Activated CD4-positive, alpha-beta T cell treated with anti-CD3 and anti-CD28 coated beads for 4 hours (primary cell): Measurements from ENCODE around the gene ATP2B3.

Source experiments
- DNase-seq, 2 donors: peaks; one replicate each; pipeline ENCODE4 v3.0.0-alpha.2; 2020

The ATP2B3 gene

GRCh38 chrX:153539171-153539978 lies 21.9 kb downstream of the ATP2B3 start:
- DNase-seq, result peak; percentile 39 to 52

- DNase-seq, result no peak
Measured at GRCh38 chrX:153539979-153540358, 22.5 kb downstream of the ATP2B3 start.

DNA sequence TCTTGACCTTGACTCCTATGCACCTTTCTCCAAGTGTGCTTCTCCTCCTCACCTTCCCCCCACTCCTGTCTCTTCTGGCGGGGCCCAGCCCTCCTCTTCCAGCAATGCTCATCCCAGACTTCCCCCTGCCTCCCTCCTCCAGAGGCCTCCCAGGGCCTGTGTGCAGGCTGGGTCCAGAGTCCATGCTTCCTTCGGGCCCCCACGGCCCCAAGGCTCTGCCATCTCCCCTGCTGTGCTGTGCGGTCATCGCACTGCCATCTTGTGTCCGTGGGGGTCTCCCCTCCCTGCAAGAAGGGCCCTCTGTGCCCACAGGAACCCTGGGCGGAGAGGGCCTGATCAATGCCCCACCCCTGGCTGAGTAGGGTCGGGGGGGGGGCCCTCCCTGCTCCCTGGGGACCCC lies 27.3 kb downstream of the ATP2B3 start:
- DNase-seq, result no peak

GRCh38 chrX:153546386-153546785 lies 28.9 kb downstream of the ATP2B3 start:
- no peak for DNase-seq

GRCh38 chrX:153547195-153547594 lies 29.8 kb downstream of the ATP2B3 start:
- no peak for DNase-seq

GRCh38 chrX:153549231-153549630 lies 31.8 kb downstream of the ATP2B3 start:
- DNase-seq, result no peak

DNA sequence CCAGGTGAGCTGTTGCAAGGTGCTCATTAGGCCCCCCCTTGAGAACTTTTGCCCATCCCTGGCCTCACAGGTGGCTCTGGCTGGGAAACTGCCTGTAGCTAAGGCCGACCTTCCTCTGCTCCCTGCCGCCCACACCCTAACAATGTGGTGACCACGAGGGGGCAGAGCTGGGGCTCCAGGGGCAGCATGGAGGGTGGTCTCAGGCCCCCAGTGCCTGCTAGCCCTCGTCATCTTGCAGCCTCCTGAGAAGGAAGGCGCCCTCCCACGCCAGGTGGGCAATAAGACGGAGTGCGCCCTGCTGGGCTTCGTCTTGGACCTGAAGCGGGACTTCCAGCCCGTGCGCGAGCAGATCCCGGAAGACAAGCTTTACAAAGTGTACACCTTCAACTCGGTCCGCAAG lies 32.4 kb downstream of the ATP2B3 start:
- DNase-seq, result no peak

- DNase-seq, result no peak
Measured at GRCh38 chrX:153551135-153551534, 33.7 kb downstream of the ATP2B3 start.

GRCh38 chrX:153554519-153555167 lies 37.2 kb downstream of the ATP2B3 start:
- peak; percentile 38 to 59 for DNase-seq

DNA sequence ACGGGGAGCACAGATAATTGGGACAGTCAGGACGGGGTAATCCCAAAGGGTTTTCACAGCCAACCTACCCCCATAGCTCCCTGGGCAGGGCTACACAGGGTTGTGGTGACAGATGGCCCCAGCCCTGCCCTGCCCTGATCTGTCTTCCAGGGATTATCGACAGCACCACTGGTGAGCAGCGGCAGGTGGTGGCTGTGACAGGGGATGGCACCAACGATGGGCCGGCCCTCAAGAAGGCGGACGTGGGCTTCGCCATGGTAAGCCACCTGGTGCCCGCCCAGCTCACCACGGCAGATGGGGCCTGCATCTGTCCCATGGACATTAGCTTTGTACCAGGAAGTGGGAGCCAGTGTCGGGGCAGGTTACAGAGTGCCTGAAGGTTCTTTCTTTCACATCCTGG lies 39.3 kb downstream of the ATP2B3 start:
- DNase-seq, result no peak

DNA sequence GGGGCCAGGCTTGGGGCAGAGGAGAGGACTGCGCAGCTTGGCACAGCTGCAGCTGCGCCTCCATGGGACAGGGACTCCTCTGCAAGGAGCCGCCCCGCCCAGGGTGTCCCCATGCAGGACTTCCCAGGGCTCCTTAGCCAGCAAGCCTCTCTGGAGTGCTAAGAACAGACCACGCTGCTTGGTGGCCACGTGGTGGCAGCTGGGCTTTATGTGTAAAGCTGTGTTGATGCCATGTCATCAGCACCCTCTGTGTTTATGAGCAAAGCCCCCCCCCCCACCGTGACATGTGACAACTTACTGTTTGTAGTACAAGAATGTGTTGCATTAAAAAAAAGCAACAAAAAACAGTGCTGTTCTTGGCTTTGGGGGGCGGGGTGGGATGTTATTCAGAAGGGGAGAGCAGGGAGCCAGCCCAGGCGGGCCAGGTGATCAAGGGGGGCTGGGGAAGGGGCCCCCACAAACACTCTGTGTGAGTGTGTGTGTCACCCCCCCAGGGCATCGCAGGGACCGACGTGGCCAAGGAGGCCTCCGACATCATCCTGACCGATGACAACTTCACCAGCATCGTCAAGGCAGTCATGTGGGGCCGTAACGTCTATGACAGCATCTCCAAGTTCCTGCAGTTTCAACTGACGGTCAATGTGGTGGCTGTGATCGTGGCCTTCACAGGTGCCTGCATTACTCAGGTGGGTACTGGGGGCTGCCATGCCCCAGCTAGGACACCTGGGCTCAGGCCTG lies 40.3 kb downstream of the ATP2B3 start:
- no peak for DNase-seq

- DNase-seq, result no peak
Measured at GRCh38 chrX:153560000-153560399, 42.6 kb downstream of the ATP2B3 start.

- DNase-seq, result no peak
Measured at GRCh38 chrX:153560466-153560865, 43.0 kb downstream of the ATP2B3 start.

DNA sequence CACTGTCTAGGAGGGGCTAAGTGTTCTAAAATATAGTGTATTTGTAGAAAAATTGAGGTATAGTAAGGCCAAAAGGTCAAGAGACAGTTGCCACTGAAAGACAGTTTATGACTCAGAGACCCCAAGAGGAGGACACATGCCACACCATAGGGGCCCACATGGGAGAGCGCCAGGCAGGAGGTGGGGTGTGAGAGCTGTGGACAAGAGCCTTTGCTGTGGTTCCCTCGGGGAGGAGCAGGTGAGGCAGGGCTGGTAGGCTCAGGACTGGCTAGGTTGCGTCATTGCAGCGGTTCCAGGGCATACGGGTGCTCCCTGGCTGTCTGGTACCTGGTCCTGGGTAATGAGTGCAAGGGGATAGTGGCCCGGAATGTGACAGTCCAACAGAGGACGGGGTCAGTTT lies 43.9 kb downstream of the ATP2B3 start:
- DNase-seq, result no peak

DNA sequence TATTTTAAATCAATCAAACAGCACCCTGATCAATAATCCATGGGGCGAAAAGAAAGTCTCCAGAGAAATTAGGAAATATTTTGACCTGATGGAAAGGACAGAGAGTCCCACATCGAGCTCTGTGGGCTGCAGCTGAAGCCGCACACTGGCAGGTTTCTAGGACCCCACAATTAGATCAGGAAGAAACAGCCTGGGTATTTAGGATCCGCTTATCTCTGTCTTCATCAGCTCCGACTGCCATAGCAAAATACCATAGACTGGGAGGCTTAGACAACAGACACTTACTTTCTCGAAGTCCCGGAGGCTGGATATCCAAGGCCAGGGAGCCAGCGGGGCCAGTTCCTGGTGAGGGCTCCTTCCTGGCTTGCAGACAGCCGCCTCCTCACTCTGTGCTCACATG lies 45.1 kb downstream of the ATP2B3 start:
- DNase-seq, result no peak

DNA sequence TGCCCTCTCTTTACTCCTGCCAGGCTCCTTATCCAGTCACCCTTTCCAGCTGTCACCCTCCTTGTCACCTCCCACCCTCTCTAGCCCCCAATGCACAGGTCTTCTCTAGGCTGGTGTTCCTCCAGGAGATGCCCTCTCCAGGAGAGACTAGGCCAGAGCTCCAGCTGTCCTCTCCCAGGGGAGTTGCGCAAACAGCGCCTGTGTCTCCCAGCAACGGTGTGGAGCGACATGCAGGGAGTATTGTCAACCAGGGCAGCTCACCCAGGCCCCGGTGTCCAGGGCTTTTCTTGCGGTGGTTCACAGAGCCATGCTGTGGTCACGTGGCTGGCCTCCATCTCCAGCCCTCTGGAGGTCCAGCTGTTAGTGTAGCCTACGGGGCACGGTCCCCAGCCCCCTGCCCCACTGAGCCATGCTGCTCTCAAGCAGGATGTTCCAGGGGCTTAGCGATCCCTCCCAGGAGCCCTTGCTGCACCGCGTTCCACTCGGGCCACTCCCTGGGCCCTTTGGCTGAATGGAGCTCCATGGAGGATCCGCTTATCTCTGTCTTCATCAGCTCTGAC lies 46.7 kb downstream of the ATP2B3 start:
- no peak for DNase-seq

- DNase-seq, result no peak
Measured at GRCh38 chrX:153565996-153566580, 48.6 kb downstream of the ATP2B3 start.

- no peak for DNase-seq
Measured at GRCh38 chrX:153568451-153569011, 51.1 kb downstream of the ATP2B3 start.

DNA sequence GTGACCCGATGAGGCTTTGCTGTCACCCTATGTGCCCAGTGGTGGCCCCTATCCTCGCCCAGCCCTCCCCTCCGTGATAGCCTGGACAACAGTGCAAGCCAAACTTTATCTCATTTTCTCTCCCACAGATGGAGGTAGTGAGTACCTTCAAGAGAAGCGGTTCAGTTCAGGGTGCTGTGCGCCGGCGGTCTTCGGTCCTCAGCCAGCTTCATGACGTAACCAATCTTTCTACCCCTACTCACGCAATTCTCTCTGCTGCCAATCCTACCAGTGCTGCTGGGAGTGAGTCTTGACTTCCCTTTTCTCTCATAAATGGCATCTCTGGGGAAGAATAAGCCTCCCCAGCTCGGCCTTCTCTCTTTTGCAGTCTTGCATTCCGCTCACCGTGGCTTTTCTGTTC lies 52.0 kb downstream of the ATP2B3 start:
- no peak for DNase-seq

DNA sequence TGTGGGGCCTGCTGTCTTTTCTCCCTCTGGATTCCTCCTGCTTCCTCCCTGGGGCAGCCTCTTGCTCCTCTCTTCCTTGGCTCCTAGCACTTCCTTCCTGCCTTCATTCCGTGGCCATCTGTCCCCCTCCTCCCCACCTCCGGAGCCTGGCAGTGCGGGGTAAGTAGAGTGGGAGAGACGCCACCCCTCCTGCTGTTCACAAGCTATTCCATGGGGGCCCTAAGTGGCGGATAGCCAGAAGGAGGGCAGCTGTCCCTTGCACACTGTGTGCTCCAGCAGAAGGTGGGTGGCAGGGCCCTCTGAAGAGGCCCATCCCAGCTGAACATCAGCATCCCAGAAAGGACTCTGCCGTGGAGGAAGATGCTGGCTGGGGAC lies 54.1 kb downstream of the ATP2B3 start:
- no peak for DNase-seq

DNA sequence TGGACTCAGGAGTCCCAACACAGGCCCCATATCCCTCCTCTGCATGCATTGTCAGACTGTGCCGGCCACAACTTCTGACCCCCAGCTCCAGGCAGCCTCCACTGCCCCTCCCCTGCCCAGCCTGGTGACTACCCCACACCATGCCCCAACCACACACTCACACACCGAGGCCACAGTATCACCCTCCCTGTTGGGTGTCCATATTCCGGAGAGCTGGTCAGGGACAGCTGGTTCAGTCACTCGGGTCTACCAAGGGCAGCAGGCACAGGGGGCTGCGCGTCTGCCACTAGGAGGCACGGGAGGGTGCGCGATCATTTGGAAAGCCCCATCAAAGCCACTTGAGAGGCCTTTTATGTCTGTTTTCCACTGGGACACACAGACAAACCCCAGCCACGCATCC lies 55.2 kb downstream of the ATP2B3 start:
- no peak for DNase-seq

DNA sequence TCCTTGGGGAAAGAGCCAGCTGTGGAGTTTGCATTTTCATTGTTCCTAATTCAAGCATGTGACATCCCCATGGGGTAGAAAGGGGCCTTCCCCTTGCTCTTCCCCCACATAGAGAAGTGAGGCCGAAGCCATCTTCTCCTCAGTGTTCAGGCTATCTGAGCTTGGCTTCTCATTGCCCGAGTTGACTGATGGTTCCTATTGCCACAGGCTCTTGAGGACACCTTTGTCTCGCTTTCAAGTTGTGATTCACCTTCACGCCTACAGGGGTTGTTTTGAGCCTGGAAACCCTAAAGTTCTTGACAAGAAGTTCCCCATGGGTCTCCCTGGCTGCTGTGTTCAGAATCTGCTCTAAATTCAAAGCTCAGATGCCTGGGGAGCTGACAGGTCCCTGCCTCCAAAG lies 56.5 kb downstream of the ATP2B3 start:
- no peak for DNase-seq
